GM18517 (cell line): ENCODE measurements around the gene RHBDD1.
"Not testable (repeated sequence)": the region's sequence is repeated elsewhere in the genome, so short reads cannot be mapped to it uniquely, and the experiment has no call there.

ENCODE experiments used
- ATAC-seq: cut with Tn5 transposase; IDR thresholded peaks from one replicate; pipeline ENCODE4 v1.9.1; 2021; ENCODE audit warnings: mild to moderate bottlenecking, moderate library complexity; ENCODE audit not compliant: unreplicated experiment

Gene RHBDD1

DNA sequence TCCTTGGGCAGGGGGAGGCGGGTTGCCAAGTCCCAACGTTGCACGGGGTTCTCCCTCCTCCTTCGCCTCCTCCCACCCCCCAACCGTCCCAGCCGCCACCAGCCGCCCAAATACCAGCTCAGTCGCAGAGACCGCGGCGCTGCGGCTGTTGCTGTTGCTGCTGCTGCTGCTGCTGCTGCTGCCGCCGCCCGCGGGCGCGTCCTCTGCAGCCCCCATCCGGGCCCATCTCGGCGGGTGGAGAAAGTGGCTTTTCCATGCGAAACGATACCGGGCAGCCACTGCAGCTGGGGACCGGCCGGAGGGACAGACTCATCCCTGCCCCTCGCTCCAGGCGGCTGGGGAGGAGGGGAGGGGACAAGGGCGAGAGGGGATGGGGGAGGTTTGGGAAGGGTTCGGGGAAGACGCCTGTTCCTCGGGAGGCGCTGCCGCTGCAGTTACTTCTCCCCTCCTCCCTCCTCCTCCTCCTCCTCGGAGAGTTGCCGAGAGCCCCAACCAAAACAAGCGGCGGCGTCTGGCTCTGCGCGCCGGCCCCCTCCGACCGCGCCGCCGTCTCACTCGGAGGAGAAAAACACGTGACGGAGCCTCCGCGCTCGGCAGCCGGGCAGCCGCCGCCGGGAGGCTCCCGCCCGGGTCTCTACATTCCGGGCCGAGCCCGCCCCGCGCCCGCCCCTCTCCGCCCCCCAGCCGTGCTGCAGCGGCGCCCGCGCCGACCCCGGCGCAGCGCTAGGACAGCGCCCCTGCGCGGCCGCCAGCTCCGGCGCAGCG, 36.5 kb upstream of the RHBDD1 start, which contains the start of gene IRS1:
Gene IRS1 (minus strand): TSS at position 610 of the 765 bp plus-strand sequence. CDS start 1,082 bp downstream, outside the sequence.
- peak; percentile 34 for ATAC-seq

DNA sequence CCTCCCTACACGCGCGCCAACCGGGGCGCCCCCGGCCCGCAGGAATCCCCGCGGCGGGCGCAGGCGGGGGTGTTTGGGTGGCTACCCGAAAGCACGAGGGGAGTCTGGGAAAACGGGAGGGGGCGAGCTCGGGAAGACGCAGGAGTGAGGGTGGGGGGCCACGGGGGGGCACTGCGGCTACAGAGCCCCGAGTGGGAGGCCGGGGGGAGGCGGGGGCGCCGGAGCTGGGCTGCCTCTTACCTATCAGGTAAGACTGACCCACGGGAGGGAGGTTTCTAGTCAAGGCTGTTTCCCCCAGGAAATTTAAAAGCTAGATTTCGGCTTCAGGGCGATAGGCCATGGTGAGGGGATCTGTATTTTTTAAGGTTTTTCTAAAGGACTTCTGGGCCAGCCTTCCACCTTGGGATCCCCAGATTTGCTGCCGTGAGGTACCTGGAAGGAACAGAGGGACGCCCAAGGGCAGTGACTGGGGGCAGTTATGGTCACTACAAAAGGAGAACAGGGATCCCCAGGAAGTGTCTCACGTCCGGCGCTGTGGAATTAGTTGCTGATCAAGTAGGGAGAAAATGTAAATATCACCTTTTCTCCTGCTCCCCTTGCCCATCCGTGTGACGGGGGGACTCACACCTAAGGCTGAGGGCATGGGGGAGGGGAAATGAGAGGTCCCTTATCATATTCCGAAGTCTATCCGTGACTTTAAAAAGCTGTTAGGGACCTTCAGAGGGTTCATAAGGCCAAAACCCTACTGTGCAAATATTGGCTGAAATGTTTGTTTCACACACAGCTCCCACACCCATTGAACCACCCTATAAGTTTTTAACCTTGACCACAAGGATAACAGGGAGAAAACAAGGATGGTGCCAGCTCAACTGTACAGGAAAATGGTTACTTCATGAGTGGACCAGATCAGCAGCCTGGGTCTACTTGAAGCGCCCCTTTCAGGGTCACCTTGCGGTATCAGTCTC, 35.6 kb upstream of the RHBDD1 start:
- no peak for ATAC-seq

DNA sequence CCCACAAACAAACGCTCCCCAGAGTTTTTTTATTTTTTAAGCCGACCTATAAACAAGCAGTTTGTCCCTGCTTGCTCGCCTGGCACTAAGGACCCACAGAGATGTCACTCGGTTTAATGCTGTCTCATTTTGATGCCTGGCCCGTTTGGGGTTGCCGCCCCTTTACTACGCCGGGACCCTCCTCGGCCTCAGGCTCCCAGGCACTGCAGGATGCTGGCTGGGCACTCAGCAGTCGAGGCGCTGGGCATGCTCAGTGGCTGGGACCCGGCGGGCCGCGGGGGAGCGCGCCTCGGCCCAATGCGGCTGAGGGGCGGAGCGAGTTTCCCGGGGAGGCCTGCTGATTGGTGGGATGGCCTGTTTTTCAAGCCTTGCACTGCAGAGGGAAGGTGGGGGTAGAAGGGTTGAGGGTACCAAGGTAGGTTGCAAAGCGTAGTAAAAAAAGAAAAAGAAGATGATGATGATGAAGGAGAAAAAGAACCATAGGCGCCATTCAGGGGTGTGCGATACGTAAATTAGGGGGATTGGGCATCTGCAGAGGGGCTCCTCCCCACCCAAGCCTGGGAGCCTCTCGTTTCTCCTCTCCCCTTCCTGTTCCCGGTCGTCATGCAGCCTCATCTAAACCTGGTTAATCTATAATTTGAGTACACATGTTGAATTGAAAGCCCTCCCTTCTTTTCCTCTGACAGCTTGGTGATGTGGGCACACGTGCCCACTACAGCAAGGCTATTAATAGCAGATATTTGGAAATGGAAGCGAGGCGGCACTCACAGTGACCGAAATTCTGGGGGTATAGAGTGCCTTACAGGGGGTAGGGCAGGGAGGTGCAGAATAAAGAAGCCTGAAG, 34.7 kb upstream of the RHBDD1 start:
- ATAC-seq: peak; percentile 82

DNA sequence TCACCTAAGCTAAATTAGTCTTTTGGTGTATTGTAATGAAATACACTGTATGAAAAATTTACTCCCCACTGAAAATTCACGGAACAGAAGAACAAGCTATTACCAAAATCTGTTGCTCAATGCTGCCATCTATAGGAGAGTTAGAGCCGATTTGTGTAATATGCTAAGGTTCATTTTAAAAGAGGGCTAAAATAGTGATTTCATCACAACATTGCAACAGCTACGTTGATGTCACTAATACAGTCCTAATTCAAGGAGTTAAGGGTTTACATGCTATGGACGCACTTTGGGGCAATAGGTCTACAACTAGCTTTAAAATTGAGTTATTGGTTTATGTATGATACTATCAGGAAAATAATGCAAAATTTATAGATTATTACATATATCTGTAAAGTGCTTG, 33.3 kb upstream of the RHBDD1 start:
- ATAC-seq: no peak

DNA sequence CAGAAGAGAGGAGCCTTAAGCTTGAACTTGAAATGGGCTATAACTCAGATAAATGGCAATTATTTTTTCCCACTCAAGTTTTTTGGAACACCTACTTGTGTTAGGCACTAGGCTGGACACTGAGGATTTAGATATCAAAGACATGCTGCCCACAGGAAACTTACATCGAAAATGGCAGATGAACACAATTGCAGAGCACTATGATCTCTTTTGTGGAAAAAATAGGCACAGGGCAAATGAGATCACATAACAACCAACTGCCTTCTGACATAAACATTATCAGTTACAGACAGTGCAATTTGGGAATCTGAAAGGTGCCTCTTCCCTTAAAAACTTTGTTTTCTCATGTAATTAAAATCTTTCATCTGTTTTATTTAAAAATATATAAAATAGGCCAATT, 32.4 kb upstream of the RHBDD1 start:
- ATAC-seq: no peak

DNA sequence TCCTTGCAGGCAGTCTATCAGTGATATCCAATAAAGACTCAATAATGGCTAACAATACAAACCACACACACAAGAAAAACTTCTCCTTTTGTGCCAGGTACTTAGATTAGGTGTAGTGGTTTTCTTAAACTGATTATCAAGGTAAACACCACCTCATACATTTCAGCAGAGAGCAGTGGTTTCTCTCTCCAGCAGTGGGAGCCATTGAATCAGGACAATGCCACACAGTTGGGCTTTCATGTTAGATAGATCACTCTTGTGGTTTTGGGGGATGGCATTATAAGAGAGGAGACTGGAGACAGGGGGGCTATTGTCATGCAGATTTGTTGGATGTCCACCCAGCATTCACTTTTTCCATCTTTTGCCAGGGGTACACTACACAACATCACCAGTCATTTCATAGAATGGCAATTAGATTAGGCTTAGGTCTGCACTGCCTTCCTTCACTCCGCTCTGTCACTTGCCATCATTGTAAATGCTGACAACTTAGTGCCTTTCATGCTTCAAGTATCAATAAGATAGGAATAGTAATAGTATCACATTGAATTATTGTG, 22.6 kb upstream of the RHBDD1 start:
- ATAC-seq: peak; percentile 54

DNA sequence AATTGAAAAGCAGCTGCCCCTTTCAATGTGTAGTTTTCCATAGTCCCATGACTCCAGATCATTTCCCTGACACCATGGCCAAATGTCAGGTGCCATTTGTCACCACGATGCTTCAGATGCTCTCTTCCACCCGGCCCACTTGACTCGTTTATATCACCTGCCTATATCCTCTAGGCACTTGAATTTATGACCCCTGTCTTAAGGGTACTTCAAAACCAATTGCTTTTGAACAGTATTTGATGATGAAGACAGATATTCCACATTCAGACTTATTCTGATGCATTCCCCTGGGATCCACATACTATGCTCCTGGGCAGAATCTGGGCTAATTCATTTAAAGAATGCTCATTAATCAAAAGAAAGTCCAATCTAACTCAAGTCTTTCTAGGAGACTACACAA, 16.9 kb upstream of the RHBDD1 start:
- ATAC-seq: no peak

DNA sequence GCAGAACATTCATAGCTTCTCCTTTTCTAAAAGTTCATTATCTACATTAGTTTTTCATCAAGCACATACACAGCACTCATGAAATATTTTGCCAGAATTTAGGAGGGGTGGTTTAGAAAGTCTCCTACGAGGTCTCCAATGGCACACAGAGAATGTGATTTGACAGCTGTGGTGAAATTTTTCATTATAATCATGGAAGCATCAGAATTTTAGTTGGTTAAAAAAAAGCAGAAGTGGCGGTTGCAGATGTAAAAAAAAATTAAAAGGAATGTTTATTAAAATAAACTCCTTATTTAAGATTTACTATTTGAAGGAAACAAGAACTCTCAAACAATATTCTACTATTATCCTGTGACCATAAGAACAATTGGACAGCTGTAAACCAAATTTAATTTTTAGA, 10.8 kb upstream of the RHBDD1 start:
- ATAC-seq: no peak

DNA sequence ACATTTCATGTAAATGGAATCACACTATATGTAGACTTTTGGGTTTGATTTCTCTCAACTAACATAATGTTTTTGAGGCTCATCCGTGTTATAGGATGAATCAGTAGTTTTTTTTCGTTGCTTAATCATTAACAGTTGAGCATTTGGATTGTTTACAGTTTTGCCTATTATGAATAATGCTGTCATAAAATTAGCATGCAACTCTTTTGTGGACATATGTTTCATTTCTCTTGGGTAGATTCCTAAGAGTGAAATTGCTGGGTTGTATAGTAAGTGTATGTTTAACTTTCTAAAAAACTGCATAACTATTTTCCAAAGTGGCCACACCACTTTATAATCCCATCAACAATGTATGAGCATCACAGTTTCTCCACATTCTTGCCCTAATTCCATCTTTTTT, 7.7 kb upstream of the RHBDD1 start:
- ATAC-seq: no peak

DNA sequence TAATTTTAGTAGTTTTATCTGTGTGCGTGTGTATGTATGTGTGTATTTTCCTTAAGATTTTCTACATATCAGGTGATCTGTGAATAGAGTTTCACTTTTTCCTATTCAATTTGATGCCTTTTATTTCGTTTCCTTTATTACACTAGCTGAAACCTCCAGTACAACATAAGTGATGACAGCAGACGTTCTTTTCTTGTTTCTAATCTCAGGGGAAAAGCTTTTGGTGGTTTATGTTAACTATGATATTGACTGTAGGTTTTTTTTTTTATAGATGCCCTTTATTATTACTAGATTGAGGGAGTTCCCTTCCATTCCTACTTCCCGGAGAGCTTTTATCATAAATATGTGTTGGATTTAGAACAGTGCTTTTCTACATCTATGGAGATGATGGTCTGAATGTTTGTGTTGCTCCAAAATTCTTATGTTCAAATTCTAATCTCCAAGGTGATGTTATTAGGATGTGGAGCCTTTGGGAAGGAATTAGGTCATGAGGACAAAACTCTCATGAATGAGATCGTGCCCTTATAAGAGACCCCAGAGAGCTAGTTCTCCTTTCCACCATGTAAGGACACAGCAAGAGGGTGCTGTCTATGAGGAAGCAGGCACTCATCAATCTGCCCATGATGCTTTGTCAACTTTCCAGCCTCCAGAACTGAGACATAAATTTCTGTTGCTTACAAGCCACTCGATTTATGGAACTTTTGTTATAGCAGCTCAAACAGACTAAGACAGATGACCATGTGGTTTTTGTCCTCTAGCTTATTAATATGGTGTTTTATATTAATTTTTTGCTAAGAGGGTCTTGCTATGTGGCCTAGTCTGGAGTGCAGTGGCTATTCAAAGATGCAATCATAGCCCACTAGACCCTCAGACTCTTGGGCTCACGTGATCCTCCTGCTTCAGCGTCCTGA, 5.9 kb upstream of the RHBDD1 start:
- ATAC-seq: no peak

DNA sequence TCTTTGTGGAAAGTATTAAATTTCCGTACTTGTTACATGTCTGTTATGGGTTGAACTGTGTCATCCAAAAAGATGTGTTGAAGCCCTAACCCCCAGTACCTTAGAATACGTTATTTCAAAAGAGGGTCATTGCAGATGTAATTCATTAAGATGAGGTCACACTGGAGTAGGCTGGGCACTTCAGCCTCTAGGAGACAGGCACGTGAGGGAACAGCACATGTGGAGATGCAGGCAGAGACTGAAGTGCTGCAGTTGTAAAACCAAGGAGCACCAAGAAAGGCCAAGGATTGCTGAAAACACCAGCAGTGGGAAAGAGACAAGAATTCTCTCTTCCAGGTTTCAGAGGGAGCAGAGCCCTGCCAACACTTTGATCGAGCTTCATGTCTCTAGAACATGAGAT, 4.6 kb upstream of the RHBDD1 start:
- ATAC-seq: no peak

DNA sequence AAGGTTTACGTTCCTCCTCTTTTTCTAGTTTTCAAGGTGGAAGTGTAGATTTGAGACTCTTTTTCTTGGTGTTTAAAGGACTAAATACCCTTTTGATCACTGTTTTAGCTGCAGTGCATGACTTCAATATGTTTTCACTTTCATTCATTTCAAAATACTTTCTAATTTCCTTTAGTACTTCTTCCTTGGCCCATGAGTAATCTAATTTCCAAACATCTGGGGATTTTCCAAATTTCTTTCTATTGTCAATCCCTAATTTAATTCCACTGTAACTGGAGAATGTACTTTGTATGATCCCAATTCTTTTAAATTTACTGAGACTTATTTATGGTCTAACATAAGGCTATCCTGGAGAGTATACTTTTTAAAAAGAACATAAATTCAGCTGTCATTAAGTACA, 3.8 kb upstream of the RHBDD1 start:
- no peak for ATAC-seq

DNA sequence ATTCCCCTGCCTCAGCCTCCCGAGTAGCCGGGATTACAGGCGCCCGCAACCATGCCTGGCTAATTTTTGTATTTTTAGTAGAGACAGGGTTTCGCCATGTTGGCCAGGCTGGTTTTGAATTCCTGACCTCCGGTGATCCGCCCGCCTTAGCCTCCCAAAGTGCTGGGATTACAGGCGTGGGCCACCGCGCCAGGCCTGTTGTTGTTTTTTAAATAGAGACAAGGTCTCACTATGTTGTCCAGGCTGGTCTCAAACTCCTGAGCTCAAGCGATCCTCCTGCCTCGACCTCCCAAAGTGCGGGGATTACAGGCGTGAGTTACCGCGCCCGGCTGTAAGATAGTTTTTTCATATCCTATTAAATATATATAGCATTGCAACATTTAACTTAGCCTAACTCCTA, 974 bp upstream of the RHBDD1 start:
- not testable (repeated sequence) for ATAC-seq

DNA sequence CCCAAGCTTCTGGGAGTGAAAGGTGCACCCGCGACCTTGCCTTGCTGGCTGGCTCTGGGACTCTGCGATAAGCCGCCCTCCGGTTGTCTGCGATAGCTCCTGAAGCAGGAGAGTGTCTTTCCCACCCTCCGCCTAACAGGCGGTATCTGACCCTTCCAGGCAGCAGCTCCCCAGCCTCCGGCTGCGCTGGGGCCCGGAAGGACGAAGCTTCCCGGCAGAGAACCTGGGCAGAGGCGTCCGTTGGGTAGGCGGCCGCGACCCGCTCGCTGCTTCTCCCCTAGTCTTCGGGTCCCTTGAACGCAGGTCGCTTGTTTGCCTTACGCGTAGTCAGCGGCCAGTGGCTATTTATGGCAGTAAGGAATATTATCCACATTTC, 446 bp upstream of the RHBDD1 start:
- peak; percentile 27 for ATAC-seq

DNA sequence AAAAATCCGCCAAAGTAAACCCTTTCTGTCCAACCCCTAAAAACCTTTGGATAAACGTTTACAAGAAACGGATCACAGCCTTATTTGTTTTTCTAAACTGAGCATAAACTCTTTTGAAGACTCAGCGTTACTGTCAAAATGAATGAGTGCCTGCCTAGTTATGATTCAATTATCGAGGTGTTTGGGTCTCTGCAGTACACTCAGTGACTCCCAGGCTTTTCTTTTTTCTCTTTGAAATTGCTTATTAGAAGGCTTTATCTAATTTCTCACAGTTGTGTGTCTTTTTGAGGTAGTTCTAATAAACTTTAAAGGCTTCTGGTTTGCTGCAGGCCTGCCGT, 663 bp downstream of the RHBDD1 start:
- peak; percentile 6 for ATAC-seq

DNA sequence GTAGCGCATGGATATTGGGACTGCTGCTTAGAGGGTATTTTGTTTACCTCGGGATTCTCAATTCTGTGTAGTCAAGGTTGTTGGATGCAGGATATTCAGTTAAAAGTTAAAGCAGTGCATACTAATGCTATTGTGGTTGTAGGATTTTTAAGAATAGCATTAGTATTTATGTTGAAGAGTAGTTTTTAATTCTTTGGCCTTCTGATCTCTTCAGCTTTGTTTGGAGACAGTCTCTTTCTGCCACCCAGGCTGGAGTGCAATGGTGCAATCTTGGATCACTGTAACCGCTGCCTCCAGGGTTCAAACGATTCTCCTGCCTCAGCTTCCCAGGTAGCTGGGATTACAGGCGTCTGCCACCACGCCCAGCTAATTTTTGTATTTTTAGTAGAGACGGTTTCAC, 1.5 kb downstream of the RHBDD1 start:
- no peak for ATAC-seq

DNA sequence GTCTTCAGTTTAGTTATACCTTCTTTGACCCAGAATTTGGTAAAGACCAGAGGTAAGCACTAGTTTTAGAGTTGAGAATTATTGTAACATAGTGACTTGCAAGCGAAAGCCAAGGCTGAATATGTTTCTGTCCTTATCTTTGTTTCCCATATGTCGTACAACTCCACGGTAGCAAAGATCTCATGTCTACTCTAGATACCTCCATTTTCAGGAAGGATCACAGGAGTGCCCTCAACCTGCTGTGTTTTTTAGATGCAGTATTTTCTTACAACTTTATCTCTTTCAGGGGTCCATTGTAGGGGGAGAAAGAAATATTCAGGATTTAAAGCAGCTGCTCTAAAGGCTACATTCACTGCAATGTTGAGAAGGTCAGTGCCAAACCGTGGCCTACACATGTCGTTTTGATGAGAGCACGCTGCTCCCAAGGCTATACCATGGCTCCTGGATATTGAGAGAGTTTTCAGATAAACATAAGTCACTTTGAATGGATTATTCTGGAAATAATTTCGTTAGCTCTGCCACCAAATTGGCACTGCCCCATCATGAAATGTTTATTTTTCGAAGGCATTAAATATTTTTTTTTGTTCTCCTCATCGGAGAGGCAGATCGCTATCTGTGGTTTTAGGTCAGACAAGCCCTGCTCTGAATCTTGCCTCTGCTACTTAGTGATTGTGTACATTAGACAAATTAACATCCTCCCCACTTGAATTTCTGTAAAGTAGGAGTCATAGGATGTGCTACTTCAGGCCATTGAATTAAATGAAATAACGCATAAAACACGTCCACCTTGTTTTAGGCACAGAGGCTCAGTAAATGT, 2.1 kb downstream of the RHBDD1 start:
- no peak for ATAC-seq

DNA sequence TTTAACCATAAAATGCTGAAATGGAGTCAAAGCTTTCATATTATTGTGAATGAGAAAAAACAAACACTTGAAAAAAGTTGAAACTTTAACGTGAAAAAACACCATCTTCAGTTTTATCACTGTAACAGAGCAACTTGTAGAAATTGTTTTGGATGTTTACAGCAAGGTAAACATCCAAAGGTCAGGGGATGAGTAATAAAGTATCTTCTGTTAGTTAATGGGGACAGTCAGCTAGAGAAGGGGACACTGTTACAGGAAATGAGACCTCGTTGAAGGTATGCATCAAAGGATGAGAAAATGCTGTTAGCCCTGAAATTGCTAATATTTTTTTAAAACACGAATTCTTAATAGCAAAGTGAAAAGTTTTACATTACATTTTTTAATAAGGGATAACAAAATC, 2.9 kb downstream of the RHBDD1 start:
- no peak for ATAC-seq

DNA sequence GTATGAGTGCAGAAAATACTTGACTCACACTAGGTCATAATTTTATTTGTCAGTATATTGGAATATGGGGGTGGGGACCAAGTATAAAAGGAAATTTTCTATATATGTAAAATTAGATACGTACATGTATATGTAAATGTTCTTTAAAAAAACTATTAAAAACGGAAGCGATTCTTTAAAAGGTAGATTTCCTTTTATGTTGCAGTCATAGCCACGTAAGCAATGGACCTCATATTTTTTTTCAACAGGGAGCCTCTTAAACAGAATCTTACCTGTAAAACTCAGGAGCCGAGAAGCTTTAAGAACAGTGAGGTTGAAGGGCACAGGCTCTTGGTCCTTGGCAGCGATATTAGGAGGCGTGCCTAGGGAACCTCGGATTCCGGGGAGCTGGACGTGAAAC, 3.3 kb downstream of the RHBDD1 start:
- no peak for ATAC-seq
